HG03354 (cell line): Measurements from ENCODE around the gene PRRT1.
"Not testable (repeated sequence)": the region's sequence is repeated elsewhere in the genome, so short reads cannot be mapped to it uniquely, and the experiment has no call there.

ENCODE experiments used
- ATAC-seq: cut with Tn5 transposase; IDR thresholded peaks from one replicate; pipeline ENCODE4 v1.9.1; 2021; ENCODE audit warnings: mild to moderate bottlenecking; ENCODE audit not compliant: unreplicated experiment, poor library complexity, severe bottlenecking

The PRRT1 gene

DNA sequence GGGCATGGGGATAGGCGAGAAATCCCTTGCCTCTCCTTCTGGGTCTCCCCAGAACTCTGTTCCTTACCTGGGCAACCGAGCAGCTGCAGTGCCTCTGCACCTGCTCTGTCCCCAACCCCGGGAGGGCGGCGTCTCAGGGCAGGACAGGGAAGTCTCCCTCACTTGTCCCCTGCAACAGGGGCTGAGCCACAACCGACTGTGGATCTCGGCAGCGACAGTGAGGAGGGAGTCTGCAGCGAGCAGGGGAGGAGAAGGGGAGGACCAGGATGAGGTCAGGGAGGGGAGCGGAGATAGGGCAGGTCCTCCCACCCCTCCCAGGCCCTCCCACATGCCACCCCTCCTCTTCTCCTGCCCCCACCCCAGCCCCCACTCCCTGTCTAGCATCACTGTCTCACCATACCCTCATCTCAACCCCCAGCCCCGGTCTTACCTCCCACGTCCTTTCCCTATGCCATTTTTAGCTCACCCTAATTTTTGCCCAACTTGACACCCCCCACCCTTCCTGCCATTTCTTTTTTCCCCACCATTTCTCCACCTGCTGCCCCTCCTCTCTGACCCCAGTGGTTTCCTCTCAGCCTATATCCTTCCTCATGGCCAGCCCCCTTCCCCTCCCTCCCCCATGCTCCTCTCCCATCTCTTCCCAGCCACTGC lies 42.5 kb downstream of the PRRT1 start, which contains the start of gene TNXB:
TNXB (minus strand) TSS at position 225 of the 651 bp plus-strand sequence. CDS start 11,140 bp downstream, outside the sequence.
- no peak for ATAC-seq

DNA sequence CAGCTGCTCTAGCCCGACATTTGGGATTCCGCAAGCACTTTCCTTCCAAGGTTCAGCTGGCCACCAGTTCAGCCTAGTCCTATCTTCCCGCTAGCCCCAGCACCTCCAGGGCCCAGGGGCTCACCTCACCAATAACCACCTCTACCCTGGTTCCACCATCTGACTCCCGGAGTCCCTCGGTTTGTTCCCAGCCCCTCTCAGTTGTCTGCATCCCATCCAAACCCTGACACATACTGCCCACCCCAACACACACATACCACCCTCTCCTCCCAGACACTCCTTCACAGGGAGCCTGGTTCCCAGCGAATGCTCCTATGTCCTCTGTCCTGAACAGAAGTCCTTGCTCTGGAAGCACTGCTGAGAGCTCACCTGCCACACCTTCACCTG lies 43.0 kb downstream of the PRRT1 start:
- no peak for ATAC-seq

DNA sequence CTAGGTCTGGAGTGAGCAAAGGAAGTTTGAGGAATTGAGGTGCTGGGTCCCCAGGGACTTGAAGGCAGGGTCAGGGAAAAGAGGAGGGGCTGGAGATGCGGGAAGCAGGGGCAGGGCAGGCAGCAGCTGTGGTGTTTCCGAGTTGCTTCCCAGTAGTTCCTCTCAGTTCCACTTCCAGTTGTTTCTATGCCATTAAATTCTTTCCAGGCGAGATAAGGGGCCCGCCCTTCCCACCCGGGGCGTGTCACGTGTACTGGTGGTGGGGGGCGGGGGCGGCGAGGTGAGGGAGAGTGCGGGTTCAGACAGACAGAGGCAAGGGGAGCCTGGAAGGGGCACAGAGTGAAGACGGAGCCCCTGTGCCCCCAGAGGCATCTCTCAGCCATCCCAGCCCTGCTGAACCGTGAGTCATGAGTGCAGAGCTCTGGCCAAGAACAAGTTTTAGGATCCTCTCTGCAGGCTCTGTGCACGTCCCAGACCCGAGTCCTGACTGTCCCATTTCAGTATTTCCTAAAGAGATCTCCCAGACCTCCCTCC lies 43.6 kb downstream of the PRRT1 start:
- no peak for ATAC-seq

DNA sequence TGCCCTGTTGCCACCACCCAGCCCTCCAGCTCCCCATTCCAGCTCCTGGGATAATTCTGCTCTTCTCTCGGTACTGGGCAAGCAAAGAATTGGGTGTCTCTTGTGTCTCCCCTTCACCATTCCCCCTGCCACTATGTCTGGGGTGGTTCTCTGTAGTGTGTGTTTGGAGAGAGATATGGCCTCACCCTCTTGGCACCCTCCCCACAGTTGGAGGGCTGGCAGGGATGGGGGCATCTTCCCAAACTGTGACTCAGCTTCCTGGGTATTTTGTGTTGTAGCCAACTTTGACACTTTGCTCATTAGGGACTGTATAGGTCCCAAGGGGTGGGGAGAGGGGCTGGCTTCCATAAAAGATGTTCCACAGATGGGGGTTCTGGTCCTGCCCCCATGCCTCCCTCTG lies 44.3 kb downstream of the PRRT1 start:
- no peak for ATAC-seq

DNA sequence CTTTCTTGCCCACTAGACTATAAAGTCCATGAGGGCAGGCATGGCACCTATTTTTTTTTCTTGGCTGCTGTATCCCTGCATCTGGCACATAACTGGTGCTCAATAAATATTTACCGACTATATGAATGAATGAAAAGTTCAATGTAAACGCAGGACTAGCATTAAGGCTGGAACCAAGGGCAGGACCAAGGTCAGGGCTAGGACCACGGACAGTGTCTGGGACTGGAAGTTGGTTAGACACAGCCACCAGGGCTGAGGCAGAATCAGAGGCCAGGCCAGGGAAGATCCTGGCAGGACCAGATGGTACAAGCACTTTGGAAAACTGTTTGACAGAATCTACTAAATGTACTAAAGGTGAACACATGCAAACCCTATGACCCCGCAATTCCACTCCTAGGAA lies 46.3 kb downstream of the PRRT1 start:
- no peak for ATAC-seq

DNA sequence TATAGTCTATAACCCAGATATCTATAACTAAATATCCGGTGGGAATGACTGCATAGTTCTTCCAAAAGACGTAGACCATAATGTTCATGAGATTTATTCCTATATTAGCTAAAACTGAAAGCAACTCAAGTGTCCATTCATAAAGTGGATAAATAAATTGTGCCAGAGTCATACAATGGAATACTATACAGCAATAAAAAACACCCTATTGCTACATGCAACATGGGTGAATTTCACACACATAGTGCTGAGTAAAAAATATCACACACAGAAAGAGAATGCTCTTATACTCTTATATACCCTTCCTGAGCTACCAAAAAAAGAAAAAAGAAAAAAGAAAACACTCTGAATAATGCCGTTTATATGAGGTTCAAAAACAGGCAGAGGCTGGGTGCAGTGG lies 49.5 kb downstream of the PRRT1 start:
- ATAC-seq, result no peak

DNA sequence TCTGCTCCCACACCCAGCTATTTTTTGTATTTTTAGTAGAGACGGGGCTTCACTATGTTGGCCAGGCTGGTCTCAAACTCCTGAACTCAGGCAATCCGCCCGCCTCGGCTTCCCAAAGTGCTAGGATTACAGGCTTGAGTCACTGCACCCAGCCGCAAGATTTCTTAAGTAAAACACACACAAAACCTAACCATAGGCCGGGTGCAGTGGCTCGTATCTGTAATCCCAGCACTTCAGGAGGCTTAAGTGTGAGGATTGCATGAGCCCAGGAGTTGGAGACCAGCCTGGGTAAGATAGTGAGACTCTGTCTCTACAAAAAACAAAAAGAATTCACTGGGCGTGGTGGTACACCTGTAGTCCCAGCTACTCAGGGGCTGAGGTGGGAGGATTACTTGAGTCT lies 51.5 kb downstream of the PRRT1 start:
- not testable (repeated sequence) for ATAC-seq
